Thoracic aorta (tissue), 2 donors: Measurements from ENCODE around the gene OR4K15. TPM values are rescaled to one million over a fixed set of nuclear protein-coding genes. Genes with fewer than 3 reads are reported as not detected.

Source experiments
- ATAC-seq: fragments of 150-250 bp; one replicate; pipeline ENCODE4 v1.8.0; 2017; ENCODE audit warnings: low read depth; ENCODE audit not compliant: insufficient number of reproducible peaks, low FRiP score
- DNase-seq: peaks from one replicate; pipeline ENCODE4 v3.0.0-alpha.2; 2020; ENCODE audit warnings: low spot score
- H3K27ac ChIP-seq, 2 donors: fragments of 200-600 bp; sonication (generic); 1 replicate in 1 of 2; 2 replicates in 1 of 2; pipeline ENCODE4 v1.5.1; 2016; ENCODE audit warnings: mild to moderate bottlenecking in 2 of 2, moderate library complexity in 2 of 2
- H3K27me3 ChIP-seq: fragments of 200-600 bp; sonication (generic); replicated peaks from 2 replicates; pipeline ENCODE4 v1.6.0; 2016; ENCODE audit warnings: mild to moderate bottlenecking; ENCODE audit not compliant: insufficient read depth
- H3K36me3 ChIP-seq: fragments of 200-600 bp; sonication (generic); one replicate; pipeline ENCODE4 v1.5.1; 2016
- H3K4me1 ChIP-seq, 2 donors: fragments of 200-600 bp; sonication (generic); 1 replicate in 1 of 2; 2 replicates in 1 of 2; pipeline versions ENCODE4 v1.5.1 to v1.6.0; 2016; ENCODE audit warnings: low read depth in 2 of 2, mild to moderate bottlenecking in 1 of 2; ENCODE audit not compliant: control insufficient read depth in 1 of 2
- H3K4me3 ChIP-seq: fragments of 200-600 bp; sonication (generic); 2 replicates; pipeline ENCODE4 v1.5.1; 2016; ENCODE audit warnings: mild to moderate bottlenecking
- H3K9me3 ChIP-seq: fragments of 200-600 bp; sonication (generic); 2 replicates; pipeline ENCODE4 v1.5.1; 2016
- total RNA-seq, 2 donors: library from RNA; depleted of rRNA; stranded (reverse); fragments of >200 nt; gene quantifications; one replicate each; pipeline versions ENCODE4 v1.1.0 to v1.2.3, GENCODE V29; 2016
- TF ChIP-seq, protein P1 (sequence below): fragments of 200-600 bp; sonication (generic); IDR thresholded peaks from one replicate; pipeline ENCODE4 v1.5.1; 2019; ENCODE audit warnings: antibody characterized with exemption

The OR4K15 gene
- total RNA-seq, 2 donors from 2014 or later = not detected

DNA sequence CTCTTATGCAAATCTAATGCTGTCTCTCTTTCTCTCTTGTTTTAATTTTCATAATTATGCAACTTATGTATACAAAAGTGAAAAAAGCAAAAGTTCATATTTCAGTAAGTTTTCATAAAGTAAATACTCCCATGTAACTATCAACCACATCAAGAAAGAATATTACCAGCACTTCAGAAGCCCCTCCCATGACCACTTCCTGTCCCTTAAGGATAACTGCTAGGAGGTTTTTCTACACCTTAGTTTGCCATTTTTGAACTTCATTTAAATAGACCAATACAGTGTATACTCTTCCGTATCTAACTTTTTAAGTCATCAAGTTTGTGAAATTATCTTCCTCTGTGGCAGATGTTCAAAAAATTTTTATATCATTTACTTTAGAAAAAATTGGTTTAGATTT is 547 bp upstream of the OR4K15 start:
- no peaks in the 10 kb centered on the region for H3K27me3 ChIP-seq
- H3K36me3 ChIP-seq = no peaks in the 10 kb centered on the region
- DNase-seq (no peak), ATAC-seq (no peak)
- no peaks in the 10 kb centered on the region for H3K4me1 ChIP-seq
- no peak overlapping the region for H3K4me3 ChIP-seq
- H3K27ac ChIP-seq = no peak overlapping the region
- H3K9me3 ChIP-seq = no peaks in the 10 kb centered on the region
- TF ChIP-seq, protein P1, sequence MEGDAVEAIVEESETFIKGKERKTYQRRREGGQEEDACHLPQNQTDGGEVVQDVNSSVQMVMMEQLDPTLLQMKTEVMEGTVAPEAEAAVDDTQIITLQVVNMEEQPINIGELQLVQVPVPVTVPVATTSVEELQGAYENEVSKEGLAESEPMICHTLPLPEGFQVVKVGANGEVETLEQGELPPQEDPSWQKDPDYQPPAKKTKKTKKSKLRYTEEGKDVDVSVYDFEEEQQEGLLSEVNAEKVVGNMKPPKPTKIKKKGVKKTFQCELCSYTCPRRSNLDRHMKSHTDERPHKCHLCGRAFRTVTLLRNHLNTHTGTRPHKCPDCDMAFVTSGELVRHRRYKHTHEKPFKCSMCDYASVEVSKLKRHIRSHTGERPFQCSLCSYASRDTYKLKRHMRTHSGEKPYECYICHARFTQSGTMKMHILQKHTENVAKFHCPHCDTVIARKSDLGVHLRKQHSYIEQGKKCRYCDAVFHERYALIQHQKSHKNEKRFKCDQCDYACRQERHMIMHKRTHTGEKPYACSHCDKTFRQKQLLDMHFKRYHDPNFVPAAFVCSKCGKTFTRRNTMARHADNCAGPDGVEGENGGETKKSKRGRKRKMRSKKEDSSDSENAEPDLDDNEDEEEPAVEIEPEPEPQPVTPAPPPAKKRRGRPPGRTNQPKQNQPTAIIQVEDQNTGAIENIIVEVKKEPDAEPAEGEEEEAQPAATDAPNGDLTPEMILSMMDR = no peak

DNA sequence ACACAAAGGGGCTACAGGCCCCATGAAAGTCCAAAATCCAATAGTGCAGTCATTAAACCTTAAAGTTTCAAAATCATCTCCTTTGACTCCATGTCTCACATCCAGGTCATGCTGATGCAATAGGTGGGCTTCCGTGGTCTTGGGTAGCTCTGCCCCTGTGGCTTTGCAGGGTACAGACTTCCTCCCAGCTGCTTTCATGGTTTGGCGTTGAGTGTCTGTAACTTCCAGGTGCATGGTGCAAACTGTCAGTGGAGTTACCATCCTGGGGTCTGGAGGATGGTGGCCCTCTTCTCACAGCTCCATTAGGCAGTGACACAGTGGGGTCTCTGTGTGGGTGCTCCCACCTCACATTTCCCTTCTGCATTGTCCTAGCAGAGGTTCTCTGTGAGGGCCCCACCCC is 18.0 kb downstream of the OR4K15 start:
- Histone ChIP-seq H3K4me1 (no peaks in the 10 kb centered on the region), H3K27ac (no peak overlapping the region), H3K27me3 (no peaks in the 10 kb centered on the region), H3K36me3 (no peaks in the 10 kb centered on the region), H3K9me3 (no peaks in the 10 kb centered on the region), H3K4me3 (no peak overlapping the region)
- no peak for DNase-seq
- ATAC-seq = no peak
- TF ChIP-seq, protein P1 = no peak

DNA sequence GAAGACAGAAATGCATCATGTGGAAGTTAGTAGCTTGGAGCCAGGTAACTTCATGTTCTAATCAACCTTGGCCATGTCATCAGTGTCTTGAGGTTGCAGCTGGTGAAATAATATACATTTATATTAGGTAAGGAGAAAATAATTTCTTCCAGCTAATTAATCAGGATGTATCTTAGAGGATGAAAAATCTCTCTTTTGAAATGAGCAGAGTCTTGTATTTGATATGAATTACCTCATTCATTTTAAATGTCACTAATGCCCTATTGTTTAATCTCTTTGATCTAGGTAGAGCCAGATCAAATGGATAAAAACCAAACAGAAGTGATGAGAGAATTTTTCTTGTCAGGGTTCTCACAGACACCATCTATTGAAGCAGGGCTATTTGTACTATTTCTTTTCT is 26.5 kb downstream of the OR4K15 start, which contains the start of gene OR4Q2:
OR4Q2 (plus strand) TSS at position 301 of the 400 bp plus-strand sequence.
- H3K36me3 ChIP-seq = no peaks in the 10 kb centered on the region
- H3K27ac ChIP-seq = no peak within 1 kb of the TSS
- H3K4me1 ChIP-seq = no peaks in the 10 kb centered on the region
- H3K4me3 ChIP-seq = no peak within 1 kb of the TSS
- H3K27me3 ChIP-seq = no peaks in the 10 kb centered on the region
- TF ChIP-seq, protein P1 = no peak
- ATAC-seq (no peak), DNase-seq (no peak)
- H3K9me3 ChIP-seq = no peaks in the 10 kb centered on the region

DNA sequence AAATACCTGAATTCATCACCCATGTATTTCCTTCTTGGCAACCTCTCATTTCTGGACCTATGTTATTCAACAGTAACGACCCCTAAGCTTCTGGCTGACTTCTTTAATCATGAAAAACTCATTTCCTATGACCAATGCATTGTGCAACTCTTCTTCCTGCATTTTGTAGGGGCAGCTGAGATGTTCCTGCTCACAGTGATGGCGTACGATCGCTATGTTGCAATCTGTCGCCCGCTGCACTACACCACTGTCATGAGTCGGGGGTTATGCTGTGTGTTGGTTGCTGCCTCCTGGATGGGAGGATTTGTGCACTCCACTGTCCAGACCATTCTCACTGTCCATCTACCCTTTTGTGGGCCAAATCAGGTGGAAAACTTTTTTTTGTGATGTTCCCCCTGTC is 26.9 kb downstream of the OR4K15 start:
- DNase-seq (no peak), ATAC-seq (no peak)
- no peaks in the 10 kb centered on the region for H3K9me3 ChIP-seq
- no peak overlapping the region for H3K4me3 ChIP-seq
- no peaks in the 10 kb centered on the region for H3K36me3 ChIP-seq
- H3K27ac ChIP-seq = no peak overlapping the region
- H3K27me3 ChIP-seq = no peaks in the 10 kb centered on the region
- TF ChIP-seq, protein P1 = no peak
- no peaks in the 10 kb centered on the region for H3K4me1 ChIP-seq

DNA sequence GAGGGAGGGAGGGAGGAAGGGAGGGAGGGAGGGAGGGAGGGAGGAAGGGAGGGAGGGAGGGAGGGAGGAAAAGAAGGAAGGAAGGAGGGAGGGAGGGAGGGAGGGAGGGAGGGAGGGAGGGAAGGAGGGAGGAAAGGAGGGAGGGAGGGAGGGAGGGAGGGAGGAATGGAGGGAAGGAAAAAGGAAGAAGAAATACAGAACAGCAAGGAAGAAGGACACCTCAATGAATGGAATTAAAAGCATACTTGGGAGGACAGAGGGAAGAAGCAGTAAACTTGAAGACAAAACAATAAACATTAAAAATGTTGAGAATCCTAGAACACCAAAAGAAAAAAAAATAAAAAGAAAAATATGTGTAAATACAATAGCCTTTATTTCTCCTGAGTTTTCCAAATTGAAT is 32.8 kb downstream of the OR4K15 start:
- no peaks in the 10 kb centered on the region for H3K27me3 ChIP-seq
- H3K4me1 ChIP-seq = no peaks in the 10 kb centered on the region
- ATAC-seq (no peak), DNase-seq (no peak)
- no peak overlapping the region for H3K27ac ChIP-seq
- H3K9me3 ChIP-seq = no peaks in the 10 kb centered on the region
- TF ChIP-seq, protein P1 = no peak
- H3K4me3 ChIP-seq = no peak overlapping the region
- H3K36me3 ChIP-seq = no peaks in the 10 kb centered on the region
